SU-DHL-6 (cell line): ENCODE data around the gene MBOAT1.

Experiments
- H2AFZ ChIP-seq: fragments of 200-600 bp; sonication (generic); 2 replicates; pipeline ENCODE4 v1.6.1; 2014; ENCODE audit warnings: low read depth, mild to moderate bottlenecking, moderate library complexity, mixed read lengths, antibody characterized with exemption, low read length; ENCODE audit not compliant: severe bottlenecking
- H3F3A ChIP-seq: fragments of 200-600 bp; shearing (Covaris generic); 2 replicates; pipeline ENCODE4 v1.6.0; 2016; ENCODE audit warnings: antibody characterized with exemption, mild to moderate bottlenecking; ENCODE audit not compliant: insufficient read depth
- H3K27ac ChIP-seq: fragments of 200-600 bp; sonication (generic); 2 replicates; pipeline ENCODE4 v1.5.1; 2016; ENCODE audit warnings: low read depth, mild to moderate bottlenecking, low read length, moderate library complexity, mixed read lengths
- H3K27me3 ChIP-seq: fragments of 200-600 bp; sonication (generic), shearing (Covaris generic); 2 replicates; pipeline ENCODE4 v1.6.0; 2014; ENCODE audit warnings: mild to moderate bottlenecking, low read length
- H3K36me3 ChIP-seq: fragments of 200-600 bp; sonication (generic); 2 replicates; pipeline ENCODE4 v1.6.1; 2014; ENCODE audit warnings: mild to moderate bottlenecking, low read length, mixed read lengths
- H3K4me2 ChIP-seq: fragments of 300-600, 200-600 bp; shearing (Covaris generic), sonication (generic); 2 replicates; pipeline ENCODE4 v1.6.0; 2014; ENCODE audit warnings: low read length, low read depth, mild to moderate bottlenecking; ENCODE audit not compliant: poor library complexity, severe bottlenecking
- H3K4me3 ChIP-seq: fragments of 200-600 bp; sonication (generic); 2 replicates; pipeline ENCODE4 v1.5.1; 2014; ENCODE audit warnings: antibody characterized with exemption, low read length, mild to moderate bottlenecking, mixed read lengths; ENCODE audit not compliant: insufficient read depth, poor library complexity, severe bottlenecking
- H3K79me2 ChIP-seq: fragments of 200-600 bp; sonication (generic); 2 replicates; pipeline ENCODE4 v1.6.1; 2014; ENCODE audit warnings: mild to moderate bottlenecking, low read length, moderate library complexity; ENCODE audit not compliant: insufficient read depth
- H3K9ac ChIP-seq: fragments of 200-600 bp; sonication (generic); 2 replicates; pipeline ENCODE4 v1.7.0; 2014; ENCODE audit warnings: mild to moderate bottlenecking, low read length
- H3K9me2 ChIP-seq: fragments of 200-600 bp; sonication (generic); replicated peaks from 2 replicates; pipeline ENCODE4 v1.6.1; 2014; ENCODE audit warnings: low read length; ENCODE audit not compliant: insufficient read depth
- H3K9me3 ChIP-seq: fragments of 200-600 bp; sonication (generic); 2 replicates; pipeline ENCODE4 v1.6.1; 2014; ENCODE audit warnings: low read length, mixed read lengths; ENCODE audit not compliant: insufficient read depth
- H4K20me1 ChIP-seq: fragments of 200-600 bp; sonication (generic); 2 replicates; pipeline ENCODE4 v1.6.1; 2014; ENCODE audit warnings: low read depth, mild to moderate bottlenecking, antibody characterized with exemption, low read length, moderate library complexity, mixed read lengths
- CTCF ChIP-seq: fragments of 200-600 bp; sonication (generic); IDR thresholded peaks from one replicate; pipeline ENCODE4 v1.5.1; 2017; ENCODE audit warnings: antibody characterized with exemption, mild to moderate bottlenecking, low read length, moderate library complexity; ENCODE audit not compliant: insufficient read depth, poor library complexity, severe bottlenecking
- EZH2phosphoT487 ChIP-seq: fragments of 200-600 bp; sonication (generic), shearing (Covaris generic); conservative IDR thresholded peaks from 2 replicates; pipeline ENCODE4 v1.6.1; 2018; ENCODE audit warnings: mild to moderate bottlenecking, antibody characterized with exemption, low read length, moderate library complexity, mixed read lengths

MBOAT1 gene

GRCh38 chr6:20236909-20237600, 24.8 kb upstream of the MBOAT1 start:
- no peak overlapping the region for H2AFZ ChIP-seq
- TF ChIP-seq EZH2phosphoT487 (no peak), CTCF (no peak)

GRCh38 chr6:20236344-20236743, 24.1 kb upstream of the MBOAT1 start:
- H3K36me3 ChIP-seq = no peaks in the 10 kb centered on the region
- TF ChIP-seq CTCF (no peak), EZH2phosphoT487 (no peak)
- H3K9me2 ChIP-seq = no peaks in the 10 kb centered on the region
- no peaks in the 10 kb centered on the region for H3K9me3 ChIP-seq
- H3F3A ChIP-seq = no peaks in the 10 kb centered on the region
- H3K4me3 ChIP-seq = no peak overlapping the region
- H3K79me2 ChIP-seq = no peaks in the 10 kb centered on the region
- no peak overlapping the region for H3K4me2 ChIP-seq
- H2AFZ ChIP-seq = no peak overlapping the region
- no peak overlapping the region for H3K27ac ChIP-seq
- no peaks in the 10 kb centered on the region for H3K27me3 ChIP-seq
- no peaks in the 10 kb centered on the region for H4K20me1 ChIP-seq
- no peak overlapping the region for H3K9ac ChIP-seq

More at GRCh38 chr6:20236909-20237600, 24.8 kb upstream of the MBOAT1 start:
- Histone ChIP-seq H3F3A (no peaks in the 10 kb centered on the region), H3K9ac (no peak overlapping the region), H4K20me1 (no peaks in the 10 kb centered on the region), H3K4me3 (no peak overlapping the region), H3K9me3 (no peaks in the 10 kb centered on the region), H3K36me3 (no peaks in the 10 kb centered on the region), H3K9me2 (no peaks in the 10 kb centered on the region), H3K79me2 (no peaks in the 10 kb centered on the region), H3K27ac (no peak overlapping the region), H3K27me3 (no peaks in the 10 kb centered on the region), H3K4me2 (no peak overlapping the region)

- H3K4me3 ChIP-seq = no peak overlapping the region
- no peak overlapping the region for H3K9ac ChIP-seq
- H3F3A ChIP-seq = no peaks in the 10 kb centered on the region
- H2AFZ ChIP-seq = no peak overlapping the region
- H4K20me1 ChIP-seq = no peaks in the 10 kb centered on the region
- TF ChIP-seq CTCF = no peak
- no peak for TF ChIP-seq EZH2phosphoT487
- no peak overlapping the region for H3K27ac ChIP-seq
- H3K27me3 ChIP-seq = no peaks in the 10 kb centered on the region; the same call in 1 of the 2 replicates
- H3K79me2 ChIP-seq = no peaks in the 10 kb centered on the region
- no peak overlapping the region for H3K4me2 ChIP-seq
- H3K36me3 ChIP-seq = no peaks in the 10 kb centered on the region
- H3K9me2 ChIP-seq = no peaks in the 10 kb centered on the region
- H3K9me3 ChIP-seq = no peaks in the 10 kb centered on the region
Observed at GRCh38 chr6:20235041-20235440, 22.8 kb upstream of the MBOAT1 start.
